Measurements from ENCODE around the gene TOR3A. TPM values are rescaled to one million over a fixed set of nuclear protein-coding genes. Genes with fewer than 3 reads are reported as not detected.

Gene TOR3A
- total and polyA plus RNA-seq, 10 of the 15 experiments (the other 5 are each of a cell fraction or from before 2014, with no cell fraction given) = 8.6 to 87.9 (median 46.3) TPM

- Histone ChIP-seq H3K27ac (ENCODE audit: control insufficient read depth, insufficient read depth) (no peak overlapping the region), H3K79me2 (ENCODE audit: control insufficient read depth, insufficient read depth, low read length) (no peaks in the 10 kb centered on the region; the same call in 1 of the 2 replicates), H3K4me1 (ENCODE audit: control insufficient read depth, insufficient read depth, low read length) (no peaks in the 10 kb centered on the region), H3K27me3 (replicated peaks in 1 of 2; ENCODE audit: control insufficient read depth in 2 of 2, insufficient read depth in 2 of 2, low read length in 1 of 2) (no peaks in the 10 kb centered on the region), H3K9ac (ENCODE audit: control insufficient read depth, insufficient read depth, low read length) (no peak overlapping the region), H3K9me3 (replicated peaks; ENCODE audit: control insufficient read depth, insufficient read depth, low read length) (no peaks in the 10 kb centered on the region), H4K20me1 (ENCODE audit: control insufficient read depth, insufficient read depth) (no peaks in the 10 kb centered on the region), H3K4me2 (ENCODE audit: control insufficient read depth, insufficient read depth) (no peak overlapping the region), H3K4me3 (no peak overlapping the region), H2AFZ (ENCODE audit: control insufficient read depth, low read depth, low read length) (no peak overlapping the region), H3K36me3 (ENCODE audit: control insufficient read depth in 2 of 2, insufficient read depth in 2 of 2, low read length in 1 of 2) (peaks cover 26 to 32% of the 10 kb centered on the region in 2 experiments)
- in situ Hi-C loops (cut with MboI) = loop anchor here (25.0 kb wide), 1 partner anchor 717 kb away; no protein-coding TSS in a partner anchor
- DNase-seq (ENCODE audit: low read depth, low spot score) (no peak), ATAC-seq (no peak), FAIRE-seq (no peak)
- WGBS (ENCODE audit: insufficient coverage, insufficient replicate concordance, low lambda C conversion rate, missing lambda C conversion rate) = 94% methylated on average over 4 of the region's 4 CpGs
- intact Hi-C loops (cut with micrococcal nuclease; ENCODE audit: unreplicated experiment) = no loop called here
- POLR2A ChIA-PET = no interaction called here
- SMC1A ChIA-PET (ENCODE audit: uncharacterized antibody, unreplicated experiment) = interaction anchor here (1.4 kb wide), 1 partner anchor 10 kb away, joined by 4 read pairs; no protein-coding TSS in a partner anchor
- TF ChIP-seq BCL11A (IDR thresholded peaks at IDR 0.05; ENCODE audit: low read depth, low read length) (no peak), JUNB (IDR thresholded peaks at IDR 0.05) (no peak), SMARCA5 (IDR thresholded peaks at IDR 0.05) (no peak), MYC (IDR thresholded peaks at IDR 0.05; ENCODE audit: insufficient read depth, insufficient read length, insufficient replicate concordance, low read length, severe bottlenecking) (no peak), EGR1 (IDR thresholded peaks at IDR 0.05; ENCODE audit: borderline replicate concordance in 1 of 2, low read depth in 2 of 2, low read length in 2 of 2) (no peak), RAD21 (IDR thresholded peaks at IDR 0.05; ENCODE audit: insufficient read depth, low read depth, low read length) (no peak), CEBPZ (IDR thresholded peaks at IDR 0.05; ENCODE audit: low read depth, low read length) (no peak)
- RAD21 ChIA-PET (ENCODE audit: unreplicated experiment) = no interaction called here
- CTCF ChIA-PET = interaction anchor here (1.2 kb wide), 1 partner anchor 10 kb away, joined by 5 read pairs; no protein-coding TSS in a partner anchor
- BruUV-seq (replicated peaks) = TSS peak; percentile 80
Observed at GRCh38 chr1:179095377-179095776, 13.5 kb downstream of the TOR3A start.
